Colon (tissue), 2 donors: ENCODE measurements around the gene RNF125.
"Not testable (repeated sequence)": the region's sequence is repeated elsewhere in the genome, so short reads cannot be mapped to it uniquely, and the experiment has no call there.

ENCODE experiments used
- FAIRE-seq: peaks from 2 replicates; lab custom pipeline; 2012; peaks lifted over from hg19 to GRCh38; lab: Jason Lieb, UNC
- donor health status: control.
- donor health status: control.

The RNF125 gene

GRCh38 chr18:32018331-32019250 is at the start of gene RNF125:
Gene RNF125 (plus strand): TSS chr18:32018825. CDS start chr18:32018864, 39 bp downstream.
- FAIRE-seq, result no peak

- FAIRE-seq, result no peak
These were observed 48.0 kb upstream of the RNF125 start for GRCh38 chr18:31970617-31971016.

GRCh38 chr18:31973929-31974546 is 44.6 kb upstream of the RNF125 start:
- FAIRE-seq, result no peak

GRCh38 chr18:31976242-31976641 is 42.4 kb upstream of the RNF125 start:
- FAIRE-seq, result no peak

- no peak for FAIRE-seq
These were observed 41.3 kb upstream of the RNF125 start for GRCh38 chr18:31977270-31977872.

DNA sequence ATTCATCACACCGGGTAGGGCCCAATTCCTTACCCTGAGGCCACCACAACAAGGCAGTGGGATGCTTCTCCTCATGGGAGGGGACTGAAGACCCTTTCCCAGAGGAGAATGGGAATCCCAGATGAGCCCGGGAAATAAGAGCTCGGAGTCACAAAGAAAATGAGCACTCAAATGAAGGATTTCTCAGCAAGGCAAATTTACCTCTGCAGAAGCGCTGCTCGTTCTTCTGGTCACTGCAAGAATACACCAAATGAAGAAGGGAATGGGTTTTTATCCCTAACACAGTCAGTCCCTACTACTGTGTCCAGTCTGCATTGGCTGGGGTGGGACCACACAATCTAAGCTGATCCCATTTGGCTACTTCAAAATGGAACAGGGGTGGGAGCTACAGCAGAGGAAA is 40.0 kb upstream of the RNF125 start:
- no peak for FAIRE-seq

GRCh38 chr18:31979714-31980113 is 38.9 kb upstream of the RNF125 start:
- no peak for FAIRE-seq

- no peak for FAIRE-seq
These were observed 37.8 kb upstream of the RNF125 start for GRCh38 chr18:31980863-31981262.

- no peak for FAIRE-seq
These were observed 35.6 kb upstream of the RNF125 start for GRCh38 chr18:31983020-31983419.

DNA sequence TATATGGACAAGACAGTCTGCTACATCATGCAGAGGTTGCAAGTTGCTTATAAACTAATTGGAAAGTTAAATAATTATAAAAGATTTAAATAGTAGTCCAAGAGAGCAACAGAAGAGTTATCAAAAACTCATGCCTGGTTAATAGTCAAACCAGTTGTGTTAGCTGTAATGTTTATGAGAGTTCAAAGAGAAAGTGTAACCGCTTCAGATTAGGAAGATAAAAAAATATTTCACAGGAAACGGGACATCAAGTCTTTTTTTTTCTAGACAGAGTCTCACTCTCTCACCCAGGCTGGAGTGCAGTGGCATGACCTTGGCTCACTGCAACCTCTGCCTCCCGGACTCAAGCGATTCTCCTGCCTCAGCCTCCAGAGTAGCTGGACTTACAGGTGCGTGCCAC is 34.6 kb upstream of the RNF125 start:
- FAIRE-seq, result no peak

GRCh38 chr18:31990823-31991222 is 27.8 kb upstream of the RNF125 start:
- no peak for FAIRE-seq

- FAIRE-seq, result no peak
These were observed 22.6 kb upstream of the RNF125 start for GRCh38 chr18:31996007-31996406.

- FAIRE-seq, result no peak
These were observed 19.7 kb upstream of the RNF125 start for GRCh38 chr18:31998880-31999412.

GRCh38 chr18:32001141-32001540 is 17.5 kb upstream of the RNF125 start:
- FAIRE-seq, result not testable (repeated sequence)

DNA sequence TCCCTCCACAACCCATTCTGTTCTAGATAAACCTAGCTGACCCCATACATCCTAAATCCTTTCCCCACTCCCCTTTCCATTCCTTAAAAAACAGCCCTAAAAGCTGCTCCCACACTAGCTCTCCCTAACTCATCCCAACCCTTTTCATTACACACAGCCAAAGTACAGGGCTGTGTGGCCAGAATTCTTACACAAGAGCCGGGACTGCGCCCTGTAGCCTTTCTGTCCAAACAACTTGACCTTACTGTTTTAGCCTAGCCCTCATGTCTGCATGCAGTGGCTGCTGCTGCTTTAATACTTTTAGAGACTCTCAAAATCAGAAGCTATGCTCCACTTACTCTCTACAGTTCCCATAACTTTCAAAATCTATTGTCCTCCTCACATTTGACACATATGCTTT is 14.8 kb upstream of the RNF125 start:
- FAIRE-seq, result not testable (repeated sequence)

DNA sequence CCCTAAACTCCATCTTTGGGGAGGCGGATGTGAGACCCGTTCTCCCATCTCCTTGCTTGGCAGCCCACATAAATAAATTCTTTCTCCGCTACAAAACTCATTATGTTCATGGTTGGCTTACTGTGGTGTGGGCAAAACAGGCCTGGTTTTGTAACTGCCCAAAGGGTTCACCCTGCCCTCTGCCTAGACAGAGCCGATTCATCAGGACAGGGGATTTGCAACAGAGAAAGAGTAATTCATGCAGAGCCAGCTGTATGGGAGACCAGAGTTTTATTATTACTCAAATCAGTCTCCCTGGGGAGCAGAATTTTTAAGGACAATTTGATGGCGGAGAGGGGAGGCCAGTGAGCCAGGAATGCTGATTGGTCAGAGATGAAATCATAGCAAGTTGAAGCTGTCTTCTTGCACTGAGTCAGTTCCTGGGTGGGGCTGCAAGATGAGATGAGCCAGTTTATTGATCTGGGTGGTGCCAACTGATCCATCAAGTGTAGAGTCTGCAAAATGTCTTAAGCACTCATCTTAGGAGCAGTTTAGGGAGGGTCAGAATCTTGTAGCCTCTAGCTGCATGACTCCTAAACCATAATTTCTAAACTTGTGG is 8.4 kb upstream of the RNF125 start:
- no peak for FAIRE-seq

DNA sequence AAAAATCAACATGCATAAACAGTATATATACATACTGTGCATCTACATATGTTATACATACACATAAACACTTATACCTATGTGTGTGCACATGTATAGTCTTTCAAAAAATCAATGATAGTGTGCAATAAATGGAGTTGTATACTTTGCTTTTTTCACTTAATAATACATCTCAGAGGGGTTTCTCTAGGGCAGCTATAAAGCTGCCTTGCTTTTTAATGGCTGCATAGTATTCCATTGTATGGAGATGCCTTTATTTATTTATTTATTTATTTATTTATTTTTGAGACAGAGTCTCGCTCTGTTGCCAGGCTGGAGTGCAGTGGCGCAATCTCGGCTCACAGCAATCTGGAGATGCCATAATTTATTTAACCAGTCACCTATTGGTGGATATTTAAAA is 7.4 kb upstream of the RNF125 start:
- no peak for FAIRE-seq

DNA sequence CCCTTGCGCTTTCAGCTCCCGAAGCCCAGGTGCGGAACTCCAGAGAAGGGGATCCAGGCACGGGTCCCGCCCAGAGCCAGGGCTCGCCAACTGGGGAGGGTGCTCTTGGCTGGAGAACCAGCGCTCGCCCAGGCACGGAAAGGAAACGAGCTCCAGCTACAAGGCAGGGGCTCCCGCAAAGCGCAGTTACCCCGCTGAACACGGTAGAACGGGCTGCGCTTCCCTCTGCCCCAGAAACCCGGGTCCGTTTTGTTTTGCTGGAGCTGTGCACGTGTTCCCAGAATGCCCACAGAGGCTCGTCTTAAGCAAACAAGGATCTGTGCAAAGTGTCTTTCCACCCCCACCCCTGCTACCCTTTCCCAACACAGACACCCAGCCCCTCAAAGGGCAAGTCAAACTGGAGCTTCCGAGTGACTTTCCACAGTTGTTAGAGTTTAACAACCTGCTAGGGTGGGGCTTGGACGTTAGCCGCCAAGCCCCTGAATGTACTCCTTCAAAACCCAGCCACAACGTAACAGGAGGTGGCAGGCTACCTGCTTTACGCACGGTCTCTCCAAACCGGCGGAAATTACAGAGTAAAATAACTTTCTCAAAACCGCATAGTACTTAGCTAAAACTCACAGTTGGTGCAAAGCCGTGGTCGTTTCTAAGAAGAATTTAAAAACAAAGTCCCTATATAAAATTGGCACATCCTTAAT is 775 bp downstream of the RNF125 start:
- no peak for FAIRE-seq

DNA sequence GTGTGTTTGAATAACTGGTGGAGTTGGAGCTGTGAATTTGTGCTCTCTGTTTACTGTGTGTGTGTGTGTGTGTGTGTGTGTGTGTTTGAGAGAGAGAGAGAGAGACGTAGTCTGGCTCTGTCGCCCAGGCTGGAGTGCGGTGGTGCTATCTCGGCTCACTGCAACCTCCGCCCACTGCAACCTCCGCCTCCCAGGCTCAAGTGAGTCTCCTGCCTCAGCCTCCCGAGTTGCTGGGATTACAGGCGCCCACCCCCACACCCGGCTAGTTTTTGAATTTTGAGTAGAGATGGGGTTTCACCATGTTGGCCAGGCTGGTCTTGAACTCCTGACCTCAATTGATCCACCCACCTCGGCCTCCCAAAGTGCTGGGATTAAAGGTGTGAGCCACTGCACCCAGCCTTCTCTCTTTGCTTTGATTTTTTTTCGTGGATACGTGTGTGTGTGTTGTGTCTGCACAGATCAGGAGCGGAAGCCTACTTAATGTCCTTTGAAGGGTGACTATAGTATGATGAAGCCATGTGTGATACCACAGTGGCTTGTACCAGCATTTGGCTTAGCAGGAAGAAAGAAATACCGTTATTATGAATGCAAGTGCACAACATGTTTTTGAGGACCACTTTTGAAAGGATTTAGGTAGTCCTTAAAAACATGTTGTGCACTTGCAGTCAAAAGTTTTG is 1.5 kb downstream of the RNF125 start:
- not testable (repeated sequence) for FAIRE-seq

- FAIRE-seq, result no peak
These were observed 3.3 kb downstream of the RNF125 start for GRCh38 chr18:32021756-32022564.
